Fibroblast of skin of abdomen (primary cell): ENCODE measurements around the gene UGT3A2.
"Not testable (repeated sequence)": the region's sequence is repeated elsewhere in the genome, so short reads cannot be mapped to it uniquely, and the experiment has no call there.

Experiments
- DNase-seq: peaks from one replicate; pipeline ENCODE4 v3.0.0-alpha.2; 2013

Gene UGT3A2

GRCh38 chr5:36052538-36052937, 14.1 kb downstream of the UGT3A2 start:
- DNase-seq = no peak

GRCh38 chr5:36049949-36050348, 16.7 kb downstream of the UGT3A2 start:
- DNase-seq = no peak

GRCh38 chr5:36047384-36048160, 19.1 kb downstream of the UGT3A2 start:
- no peak for DNase-seq

- no peak for DNase-seq
These were observed 20.8 kb downstream of the UGT3A2 start for GRCh38 chr5:36045895-36046294.

GRCh38 chr5:36041537-36041845, 25.2 kb downstream of the UGT3A2 start:
- DNase-seq = no peak

- DNase-seq = no peak
These were observed 25.8 kb downstream of the UGT3A2 start for GRCh38 chr5:36040651-36041536.

- no peak for DNase-seq
These were observed 31.0 kb downstream of the UGT3A2 start for GRCh38 chr5:36035696-36036095.

GRCh38 chr5:36034536-36035134, 32.0 kb downstream of the UGT3A2 start:
- not testable (repeated sequence) for DNase-seq

- DNase-seq = no peak
These were observed 33.2 kb downstream of the UGT3A2 start for GRCh38 chr5:36033486-36033885.

- DNase-seq = no peak
These were observed 33.6 kb downstream of the UGT3A2 start for GRCh38 chr5:36033047-36033446.

GRCh38 chr5:36031223-36031622, 35.5 kb downstream of the UGT3A2 start:
- DNase-seq = no peak

- no peak for DNase-seq
These were observed 36.8 kb downstream of the UGT3A2 start for GRCh38 chr5:36029914-36030313.

GRCh38 chr5:36028816-36029465, 37.7 kb downstream of the UGT3A2 start:
- no peak for DNase-seq

GRCh38 chr5:36027711-36028110, 39.0 kb downstream of the UGT3A2 start:
- DNase-seq = no peak

- no peak for DNase-seq
These were observed 39.8 kb downstream of the UGT3A2 start for GRCh38 chr5:36026706-36027465.

- not testable (repeated sequence) for DNase-seq
These were observed 44.4 kb downstream of the UGT3A2 start for GRCh38 chr5:36022246-36022645.

- DNase-seq = not testable (repeated sequence)
These were observed 47.1 kb downstream of the UGT3A2 start for GRCh38 chr5:36019584-36019983.

GRCh38 chr5:36017622-36018021, 49.1 kb downstream of the UGT3A2 start:
- DNase-seq = no peak

GRCh38 chr5:36017004-36017403, 49.7 kb downstream of the UGT3A2 start:
- no peak for DNase-seq

GRCh38 chr5:36013182-36013581, 53.5 kb downstream of the UGT3A2 start:
- no peak for DNase-seq

- DNase-seq = no peak
These were observed 57.0 kb downstream of the UGT3A2 start for GRCh38 chr5:36009698-36010097.

GRCh38 chr5:36007366-36007765, 59.3 kb downstream of the UGT3A2 start:
- no peak for DNase-seq
